ENCODE results near the gene FLNC. TPM values are rescaled to one million over a fixed set of nuclear protein-coding genes. Genes with fewer than 3 reads are reported as not detected.

FLNC gene
- total and polyA plus RNA-seq, 11 donors = 399 to 3,687 (median 1,170) TPM

GRCh38 chr7:128902761-128903585 is 72.8 kb downstream of the FLNC start:
- Histone ChIP-seq H3K27me3 (peaks cover 0 to 23% (median 7%) of the 10 kb centered on the region in 9 donors), H3K4me3 (no peak overlapping the region), H3K36me3 (no peaks in the 10 kb centered on the region), H3K4me1 (peaks cover 0 to 4% (median 0%) of the 10 kb centered on the region in 12 donors), H3K9me3 (peaks cover 0 to 9% (median 2%) of the 10 kb centered on the region in 12 donors), H3K27ac (no peak overlapping the region)
- peak in 1 of 5 donors; percentile 20 for DNase-seq
- 76 to 81% (median 80%) methylated on average over 12 of the region's 12 CpGs for WGBS, 4 donors
- intact Hi-C loops (cut with DNase I) = loop anchor here in 3 of 10 donors (5.0 kb wide), 1 partner anchor 189 kb away; no protein-coding TSS in a partner anchor
- ATAC-seq = peak in 1 of 4 donors; percentile 13
- TF ChIP-seq CTCF (IDR thresholded peaks at IDR 0.05) (no peak), POLR2A (IDR thresholded peaks at IDR 0.05) (no peak)

DNA sequence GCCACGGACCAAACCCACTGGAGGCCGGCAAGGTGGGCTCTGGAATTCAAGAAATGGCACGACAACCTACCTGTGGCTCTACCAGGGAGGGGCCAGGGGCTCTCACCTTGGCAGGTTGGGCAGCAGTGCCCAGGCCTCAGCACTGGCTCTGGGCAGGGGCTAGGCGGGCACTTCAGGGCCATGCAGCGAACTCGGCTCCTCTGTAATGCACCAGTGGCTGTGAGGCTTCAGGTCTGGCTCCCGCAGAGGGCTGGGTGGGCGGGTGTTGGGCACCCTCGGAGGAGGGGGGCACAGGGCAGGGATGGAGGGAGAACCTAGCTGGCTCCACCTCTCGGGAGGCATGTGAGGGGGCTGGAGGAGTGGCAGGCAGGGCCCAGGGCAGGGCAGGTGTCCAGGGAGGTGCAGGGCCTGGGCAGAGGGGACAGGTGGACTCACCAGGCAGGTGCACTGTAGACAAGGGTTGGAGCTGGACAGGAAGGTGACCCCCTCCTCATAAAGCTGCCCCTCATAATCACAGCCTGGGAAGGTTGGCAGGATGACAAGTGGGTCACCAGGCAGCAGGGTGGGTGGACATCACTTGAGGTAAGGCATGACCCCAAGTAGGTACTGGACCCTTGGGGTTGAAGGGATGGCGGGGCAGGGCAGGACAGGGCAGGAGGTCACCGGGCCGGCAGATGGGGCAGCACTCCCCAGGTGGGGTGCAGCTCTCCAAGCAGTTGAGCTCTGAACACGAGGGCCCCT is 73.6 kb downstream of the FLNC start:
- ATAC-seq (peak in 2 of 4 donors; percentile 10 to 35), DNase-seq (peak in 1 of 5 donors; percentile 25)
- Histone ChIP-seq H3K4me1 (peaks cover 0 to 4% (median 0%) of the 10 kb centered on the region in 12 donors), H3K27me3 (peaks cover 0 to 29% (median 7%) of the 10 kb centered on the region in 9 donors), H3K27ac (no peak overlapping the region), H3K36me3 (no peaks in the 10 kb centered on the region), H3K4me3 (no peak overlapping the region), H3K9me3 (peaks cover 0 to 9% (median 2%) of the 10 kb centered on the region in 12 donors)
- 73 to 83% (median 80%) methylated on average over 9 to 14 of the region's 14 CpGs for WGBS, 4 donors
- intact Hi-C loops (cut with DNase I) = loop anchor here in 7 of 10 donors (1.0 to 5.0 kb wide), 3 partner anchors 187 to 189 kb away; no protein-coding TSS in a partner anchor
- TF ChIP-seq CTCF (IDR thresholded peaks at IDR 0.05) (no peak), POLR2A (IDR thresholded peaks at IDR 0.05) (no peak)

GRCh38 chr7:128904381-128905197 is 74.4 kb downstream of the FLNC start:
- peaks cover 0 to 37% (median 11%) of the 10 kb centered on the region in 9 donors for H3K27me3 ChIP-seq
- TF ChIP-seq POLR2A (IDR thresholded peaks at IDR 0.05) (no peak), CTCF (IDR thresholded peaks at IDR 0.05) (peak; percentile 34 to 65 (median 50))
- peaks cover 0 to 6% (median 0%) of the 10 kb centered on the region in 12 donors for H3K4me1 ChIP-seq
- H3K4me3 ChIP-seq = no peak overlapping the region
- H3K36me3 ChIP-seq = no peaks in the 10 kb centered on the region
- intact Hi-C loops (cut with DNase I) = loop anchor here in 9 of 10 donors (1.0 to 5.0 kb wide), 4 partner anchors 186 to 308 kb away; no protein-coding TSS in a partner anchor
- peaks cover 0 to 3% (median 0%) of the 10 kb centered on the region in 12 donors for H3K9me3 ChIP-seq
- DNase-seq = peak in 1 of 5 donors; percentile 14
- H3K27ac ChIP-seq = no peak overlapping the region
- ATAC-seq = peak in 3 of 4 donors; percentile 16 to 54 (median 44)
- WGBS, 4 donors = 35 to 40% (median 38%) methylated on average over 8 of the region's 8 CpGs

Measured in heart left ventricle (tissue), 16 donors.